SK-N-SH (cell line): ENCODE measurements around the gene ALDH18A1. TPM values are rescaled to one million over a fixed set of nuclear protein-coding genes. Genes with fewer than 3 reads are reported as not detected.

ENCODE experiments used
- CTCF ChIA-PET: fragments of 300-600, 350-600 bp; formaldehyde crosslinking; extraction: SDS; loops from one replicate; lab custom pipeline; 2021; lab: Yijun Ruan, JAX
- POLR2A ChIA-PET: fragments of 350-600 bp; sonication (Branson Sonifier 250); formaldehyde crosslinking; extraction: SDS; loops from one replicate; lab custom pipeline; 2020; ENCODE audit warnings: antibody characterized with exemption, inconsistent platforms; lab: Yijun Ruan, JAX
- DNase-seq: peaks from one replicate; pipeline ENCODE4 v3.0.0; 2012
- H2AFZ ChIP-seq: fragments of 200-600 bp; sonication (generic); 2 replicates; pipeline ENCODE4 v1.8.1; 2016; ENCODE audit warnings: antibody characterized with exemption, mild to moderate bottlenecking, low read depth
- H3F3A ChIP-seq: fragments of 200-600 bp; sonication (generic); replicated peaks from 2 replicates; pipeline ENCODE3; 2016; ENCODE audit warnings: antibody characterized with exemption, mild to moderate bottlenecking; ENCODE audit not compliant: insufficient read depth
- H3K27ac ChIP-seq, 2 experiments: fragments of 200-500 bp in 1 of 2; fragments of 200-600 bp in 1 of 2; sonication (Bioruptor generic) in 1 of 2; sonication (generic), shearing (Covaris generic) in 1 of 2; 2 replicates each; pipeline versions ENCODE4 v1.5.1 to v1.6.1; 2014 to 2016; ENCODE audit warnings: low read depth in 2 of 2, inconsistent platforms in 1 of 2, low read length in 1 of 2, mild to moderate bottlenecking in 1 of 2, mixed read lengths in 1 of 2
- H3K27me3 ChIP-seq: fragments of 200-600 bp; sonication (generic), shearing (Covaris generic); 2 replicates; pipeline ENCODE4 v1.6.1; 2016; ENCODE audit warnings: mixed run types; ENCODE audit not compliant: insufficient read depth
- H3K36me3 ChIP-seq, 2 experiments: fragments of 200-500 bp in 1 of 2; fragments of 200-600 bp in 1 of 2; sonication (Bioruptor generic) in 1 of 2; sonication (generic) in 1 of 2; replicated peaks in 1 of 2; 2 replicates each; pipeline versions ENCODE3 to v1.5.1; 2014 to 2016; ENCODE audit warnings: low read length in 1 of 2, mild to moderate bottlenecking in 1 of 2; ENCODE audit not compliant: insufficient read depth in 2 of 2, control insufficient read depth in 1 of 2
- H3K4me1 ChIP-seq, 2 experiments: fragments of 200-500 bp in 1 of 2; fragments of 200-600 bp in 1 of 2; sonication (Bioruptor generic) in 1 of 2; sonication (generic), shearing (Covaris generic) in 1 of 2; 2 replicates each; pipeline versions ENCODE4 v1.5.1 to v1.6.1; 2014 to 2016; ENCODE audit warnings: low read depth in 1 of 2, low read length in 1 of 2, mixed run types in 1 of 2; ENCODE audit not compliant: insufficient read depth in 2 of 2, control insufficient read depth in 1 of 2
- H3K4me2 ChIP-seq: fragments of 200-600 bp; sonication (generic), shearing (Covaris generic); 2 replicates; pipeline ENCODE4 v1.6.1; 2017; ENCODE audit warnings: mixed run types
- H3K4me3 ChIP-seq, 2 experiments: fragments of 200-500 bp in 1 of 2; fragments of 200-600 bp in 1 of 2; sonication (Bioruptor generic) in 1 of 2; sonication (generic), shearing (Covaris generic) in 1 of 2; 2 replicates each; pipeline versions ENCODE4 v1.5.1 to v1.8.1; 2014 to 2016; ENCODE audit warnings: low read depth in 2 of 2, inconsistent platforms in 1 of 2, low read length in 1 of 2, mild to moderate bottlenecking in 1 of 2, mixed read lengths in 1 of 2, moderate library complexity in 1 of 2
- H3K79me2 ChIP-seq: fragments of 200-600 bp; sonication (generic); 2 replicates; pipeline ENCODE4 v1.8.1; 2017; ENCODE audit warnings: mild to moderate bottlenecking; ENCODE audit not compliant: insufficient read depth
- H3K9ac ChIP-seq: fragments of 200-600 bp; sonication (generic); 2 replicates; pipeline ENCODE4 v1.6.1; 2017; ENCODE audit warnings: mixed run types
- H3K9me2 ChIP-seq: fragments of 200-600 bp; sonication (generic); 2 replicates; pipeline ENCODE4 v1.6.1; 2017; ENCODE audit warnings: mixed run types
- H3K9me3 ChIP-seq: fragments of 200-600 bp; sonication (generic); 2 replicates; pipeline ENCODE4 v1.6.1; 2017; ENCODE audit warnings: mixed run types, mild to moderate bottlenecking, moderate library complexity
- H4K20me1 ChIP-seq: fragments of 200-600 bp; sonication (generic); 2 replicates; pipeline ENCODE4 v1.6.1; 2017; ENCODE audit warnings: mild to moderate bottlenecking, mixed run types; ENCODE audit not compliant: insufficient read depth
- CHD2 ChIP-seq: fragments of 150-350 bp; IDR thresholded peaks from 2 replicates; pipeline ENCODE4 v1.6.1; 2018; ENCODE audit warnings: low read length; ENCODE audit not compliant: partially characterized antibody
- CTCF ChIP-seq: fragments of 200-600 bp; sonication (generic); IDR thresholded peaks from 2 replicates; pipeline ENCODE4 v1.6.1; 2017; ENCODE audit warnings: antibody characterized with exemption, mild to moderate bottlenecking, moderate library complexity
- EP300 ChIP-seq, 2 experiments: IDR thresholded peaks; 2 replicates each; pipeline versions ENCODE4 v1.4.0 to v1.6.1; 2012; ENCODE audit warnings: borderline replicate concordance in 1 of 2, low read depth in 1 of 2, low read length in 1 of 2
- FOXM1 ChIP-seq: IDR thresholded peaks from 2 replicates; pipeline ENCODE4 v1.4.0; 2012; ENCODE audit warnings: low read depth, mild to moderate bottlenecking
- MAX ChIP-seq: IDR thresholded peaks from 2 replicates; pipeline ENCODE4 v1.4.0; 2012; ENCODE audit warnings: low read depth
- MEF2A ChIP-seq: IDR thresholded peaks from 2 replicates; pipeline ENCODE4 v1.4.0; 2012; ENCODE audit warnings: low read depth, borderline replicate concordance
- MXI1 ChIP-seq: IDR thresholded peaks from 2 replicates; pipeline ENCODE4 v1.6.1; 2012; ENCODE audit warnings: mild to moderate bottlenecking, low read depth, low read length, improper control_type of control experiment
- NRF1 ChIP-seq: IDR thresholded peaks from 2 replicates; pipeline ENCODE4 v1.6.1; 2012; ENCODE audit warnings: low read depth, mild to moderate bottlenecking, low read length
- PBX3 ChIP-seq: IDR thresholded peaks from 2 replicates; pipeline ENCODE4; 2012
- POLR2AphosphoS5 ChIP-seq: IDR thresholded peaks from 2 replicates; pipeline ENCODE4 v1.6.1; 2012; ENCODE audit warnings: low read depth, low read length
- RAD21 ChIP-seq: IDR thresholded peaks from 2 replicates; pipeline ENCODE4 v1.6.1; 2012; ENCODE audit warnings: mild to moderate bottlenecking, low read length
- RCOR1 ChIP-seq: fragments of 150-350 bp; IDR thresholded peaks from 2 replicates; pipeline ENCODE4 v1.6.1; 2017; ENCODE audit warnings: antibody characterized with exemption, low read length
- RFX5 ChIP-seq: IDR thresholded peaks from 2 replicates; pipeline ENCODE4 v1.6.1; 2012; ENCODE audit warnings: mild to moderate bottlenecking, improper control_type of control experiment, low read length
- SIN3A ChIP-seq: IDR thresholded peaks from 2 replicates; pipeline ENCODE4 v1.6.1; 2012; ENCODE audit warnings: low read depth, mild to moderate bottlenecking, low read length, moderate library complexity, borderline replicate concordance
- SMC3 ChIP-seq: IDR thresholded peaks from 2 replicates; pipeline ENCODE4 v1.6.1; 2012; ENCODE audit warnings: low read depth, low read length, improper control_type of control experiment
- TAF1 ChIP-seq: IDR thresholded peaks from 2 replicates; pipeline ENCODE4 v1.6.1; 2012; ENCODE audit warnings: low read depth, mild to moderate bottlenecking, low read length, moderate library complexity, borderline replicate concordance
- TCF12 ChIP-seq: IDR thresholded peaks from 2 replicates; pipeline ENCODE4 v1.4.0; 2012
- USF1 ChIP-seq: IDR thresholded peaks from 2 replicates; pipeline ENCODE4 v1.4.0; 2012; ENCODE audit warnings: low read depth, borderline replicate concordance
- YY1 ChIP-seq: IDR thresholded peaks from 2 replicates; pipeline ENCODE4 v1.4.0; 2012; ENCODE audit warnings: low read depth, mild to moderate bottlenecking
- WGBS: methylation state at CpG from one replicate; pipeline ENCODE4 v1.1.6; 2017; ENCODE audit warnings: low lambda C conversion rate; 5-methylcytosine and 5-hydroxymethylcytosine counted together
- polyA plus RNA-seq, 3 experiments: library from polyadenylated mRNA; depleted of rRNA; stranded (reverse); fragments of >200 nt; gene quantifications; 2 replicates each; pipeline ENCODE4 v1.2.3, GENCODE V29; 2012
- TF ChIP-seq, protein P1 (sequence below): IDR thresholded peaks from 2 replicates; pipeline ENCODE4 v1.6.1; 2012; ENCODE audit warnings: mild to moderate bottlenecking, low read depth, low read length, moderate library complexity
- TF ChIP-seq, protein P2 (sequence below): fragments of 150-350 bp; IDR thresholded peaks from 2 replicates; pipeline ENCODE4 v1.6.1; 2016; ENCODE audit warnings: mild to moderate bottlenecking, low read depth, low read length

Gene ALDH18A1
- polyA plus RNA-seq, 1 of the 3 experiments (the other 2 are of a cell fraction) = 59.5 TPM

DNA sequence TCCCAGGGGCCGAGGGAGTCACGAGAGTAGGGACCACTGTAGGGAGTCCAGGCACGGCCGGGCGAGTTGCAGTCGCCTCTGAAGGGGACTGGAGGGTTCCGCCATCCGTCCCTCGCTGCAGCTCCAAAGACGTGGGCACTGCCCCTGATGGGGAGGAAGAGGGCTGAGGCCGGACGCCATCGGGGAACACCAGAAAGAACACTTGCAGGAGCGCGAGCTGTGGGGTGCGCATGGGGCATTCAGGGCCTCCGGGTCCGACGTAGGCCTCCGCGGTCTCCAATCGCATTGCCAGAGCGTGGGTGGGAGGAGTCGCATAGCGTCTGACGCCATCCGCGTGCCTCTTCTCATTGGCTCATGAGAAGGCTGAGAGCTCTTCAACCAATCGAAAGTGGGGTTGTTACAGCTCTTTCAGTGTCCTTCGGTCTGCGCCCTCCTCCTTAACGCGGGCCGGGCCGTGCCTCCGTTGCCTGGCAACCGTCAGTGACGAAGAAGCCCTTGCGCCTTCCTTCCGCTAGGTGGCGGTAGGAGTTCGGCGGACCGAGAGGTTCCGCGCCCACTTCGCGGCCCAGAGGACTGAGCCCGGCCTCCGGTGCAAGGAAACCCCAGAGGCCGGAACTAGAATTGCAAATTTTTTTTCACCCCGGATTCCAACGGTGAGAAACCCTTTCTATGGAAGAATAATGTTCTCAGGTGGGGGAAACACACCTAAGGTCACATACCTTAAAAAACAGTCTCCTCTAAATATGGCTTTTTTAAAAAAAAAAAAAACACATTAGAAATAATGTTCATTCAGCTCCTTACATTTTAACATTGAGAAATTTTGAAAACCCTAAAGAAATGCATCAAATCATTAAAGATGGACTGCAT is 37.4 kb upstream of the ALDH18A1 start, which contains the start of gene TCTN3:
Gene TCTN3 (minus strand): TSS at position 260 of the 867 bp plus-strand sequence. CDS start 28 bp downstream, at position 232.
- peaks cover 33% of the 10 kb centered on the region for H3K79me2 ChIP-seq
- no peaks in the 10 kb centered on the region; the same call in 1 of the 2 replicates for H3K27me3 ChIP-seq
- H3K36me3 ChIP-seq = peaks cover 8 to 18% of the 10 kb centered on the region in 2 experiments
- H3K4me3 ChIP-seq = peak within 1 kb of the TSS; percentile 85 to 98
- DNase-seq = peak; percentile 95
- H3K9me3 ChIP-seq = no peaks in the 10 kb centered on the region
- H3K9ac ChIP-seq = peak within 1 kb of the TSS; percentile 89
- WGBS = under 1% methylated on average over 22 of the region's 53 CpGs
- H3K27ac ChIP-seq = peak within 1 kb of the TSS; percentile 64 to 72; a peak in 2 of 4 replicates
- POLR2A ChIA-PET = interaction anchor here (0.6 to 1.2 kb wide), 3 partner anchors 143 to 436 kb away, joined by 3 to 13 read pairs (median 3); partner anchors contain the start of gene ZNF518A
- peaks cover 5 to 7% of the 10 kb centered on the region in 2 experiments; a peak in 2 of 4 replicates for H3K4me1 ChIP-seq
- TF ChIP-seq CHD2 = peak; percentile 82
- TF ChIP-seq RFX5 = peak; percentile 93
- TF ChIP-seq CTCF = peak; percentile 98
- peak; percentile 92 for TF ChIP-seq RAD21
- no peak for TF ChIP-seq MEF2A
- TF ChIP-seq TCF12 = no peak
- TF ChIP-seq, protein P1, sequence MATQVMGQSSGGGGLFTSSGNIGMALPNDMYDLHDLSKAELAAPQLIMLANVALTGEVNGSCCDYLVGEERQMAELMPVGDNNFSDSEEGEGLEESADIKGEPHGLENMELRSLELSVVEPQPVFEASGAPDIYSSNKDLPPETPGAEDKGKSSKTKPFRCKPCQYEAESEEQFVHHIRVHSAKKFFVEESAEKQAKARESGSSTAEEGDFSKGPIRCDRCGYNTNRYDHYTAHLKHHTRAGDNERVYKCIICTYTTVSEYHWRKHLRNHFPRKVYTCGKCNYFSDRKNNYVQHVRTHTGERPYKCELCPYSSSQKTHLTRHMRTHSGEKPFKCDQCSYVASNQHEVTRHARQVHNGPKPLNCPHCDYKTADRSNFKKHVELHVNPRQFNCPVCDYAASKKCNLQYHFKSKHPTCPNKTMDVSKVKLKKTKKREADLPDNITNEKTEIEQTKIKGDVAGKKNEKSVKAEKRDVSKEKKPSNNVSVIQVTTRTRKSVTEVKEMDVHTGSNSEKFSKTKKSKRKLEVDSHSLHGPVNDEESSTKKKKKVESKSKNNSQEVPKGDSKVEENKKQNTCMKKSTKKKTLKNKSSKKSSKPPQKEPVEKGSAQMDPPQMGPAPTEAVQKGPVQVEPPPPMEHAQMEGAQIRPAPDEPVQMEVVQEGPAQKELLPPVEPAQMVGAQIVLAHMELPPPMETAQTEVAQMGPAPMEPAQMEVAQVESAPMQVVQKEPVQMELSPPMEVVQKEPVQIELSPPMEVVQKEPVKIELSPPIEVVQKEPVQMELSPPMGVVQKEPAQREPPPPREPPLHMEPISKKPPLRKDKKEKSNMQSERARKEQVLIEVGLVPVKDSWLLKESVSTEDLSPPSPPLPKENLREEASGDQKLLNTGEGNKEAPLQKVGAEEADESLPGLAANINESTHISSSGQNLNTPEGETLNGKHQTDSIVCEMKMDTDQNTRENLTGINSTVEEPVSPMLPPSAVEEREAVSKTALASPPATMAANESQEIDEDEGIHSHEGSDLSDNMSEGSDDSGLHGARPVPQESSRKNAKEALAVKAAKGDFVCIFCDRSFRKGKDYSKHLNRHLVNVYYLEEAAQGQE = 0 out of 2 replicates have a peak, but pooled peaks have one; percentile 55
- TF ChIP-seq MAX = peak; percentile 84
- TF ChIP-seq NRF1 = 0 out of 2 replicates have a peak, but pooled peaks have one; percentile 31
- peak; percentile 94 for TF ChIP-seq MXI1
- TF ChIP-seq EP300 (IDR thresholded peaks at IDR 0.05; ENCODE audit: borderline replicate concordance in 1 of 2, low read depth in 1 of 2, low read length in 1 of 2) = peak in 1 of 2 experiments; percentile 14; a peak in 1 of 4 replicates
- TF ChIP-seq SIN3A = 0 out of 2 replicates have a peak, but pooled peaks have one; percentile 8
- peak; percentile 55; the same call in 1 of the 2 replicates for TF ChIP-seq TAF1
- TF ChIP-seq SMC3 = peak; percentile 83
- no peak for TF ChIP-seq FOXM1
- no peak for TF ChIP-seq USF1
- TF ChIP-seq POLR2AphosphoS5 = 0 out of 2 replicates have a peak, but pooled peaks have one; percentile 72
- 0 out of 2 replicates have a peak, but pooled peaks have one; percentile 50 for TF ChIP-seq YY1
- TF ChIP-seq RCOR1 = peak; percentile 92
- 0 out of 2 replicates have a peak, but pooled peaks have one; percentile 27 for TF ChIP-seq PBX3
- TF ChIP-seq, protein P2, sequence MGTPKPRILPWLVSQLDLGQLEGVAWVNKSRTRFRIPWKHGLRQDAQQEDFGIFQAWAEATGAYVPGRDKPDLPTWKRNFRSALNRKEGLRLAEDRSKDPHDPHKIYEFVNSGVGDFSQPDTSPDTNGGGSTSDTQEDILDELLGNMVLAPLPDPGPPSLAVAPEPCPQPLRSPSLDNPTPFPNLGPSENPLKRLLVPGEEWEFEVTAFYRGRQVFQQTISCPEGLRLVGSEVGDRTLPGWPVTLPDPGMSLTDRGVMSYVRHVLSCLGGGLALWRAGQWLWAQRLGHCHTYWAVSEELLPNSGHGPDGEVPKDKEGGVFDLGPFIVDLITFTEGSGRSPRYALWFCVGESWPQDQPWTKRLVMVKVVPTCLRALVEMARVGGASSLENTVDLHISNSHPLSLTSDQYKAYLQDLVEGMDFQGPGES = peak; percentile 37
- H3K9me2 ChIP-seq = no peaks in the 10 kb centered on the region
- no peaks in the 10 kb centered on the region for H3F3A ChIP-seq
- peak within 1 kb of the TSS; percentile 88 for H3K4me2 ChIP-seq
- H4K20me1 ChIP-seq = no peaks in the 10 kb centered on the region; the same call in 1 of the 2 replicates
- H2AFZ ChIP-seq = peak within 1 kb of the TSS; percentile 93
- CTCF ChIA-PET = interaction anchor here (0.6 to 4.4 kb wide), 70 partner anchors 8 to 1359 kb away, joined by 3 to 50 read pairs (median 4); partner anchors contain the start of genes ALDH18A1, CC2D2B and ZNF518A
